HG03025 (cell line): Measurements from ENCODE around the gene SMTNL2.
"Not testable (repeated sequence)": the region's sequence is repeated elsewhere in the genome, so short reads cannot be mapped to it uniquely, and the experiment has no call there.

Experiments
- ATAC-seq: cut with Tn5 transposase; IDR thresholded peaks from one replicate; pipeline ENCODE4 v1.9.1; 2021; ENCODE audit warnings: mild to moderate bottlenecking, moderate library complexity; ENCODE audit not compliant: unreplicated experiment, low FRiP score

Gene SMTNL2

GRCh38 chr17:4582691-4583090 is 1.6 kb upstream of the SMTNL2 start:
- ATAC-seq, result no peak

- no peak for ATAC-seq
Measured at GRCh38 chr17:4583206-4583605, 1.1 kb upstream of the SMTNL2 start.

GRCh38 chr17:4583782-4584100 is 588 bp upstream of the SMTNL2 start:
- ATAC-seq, result no peak

DNA sequence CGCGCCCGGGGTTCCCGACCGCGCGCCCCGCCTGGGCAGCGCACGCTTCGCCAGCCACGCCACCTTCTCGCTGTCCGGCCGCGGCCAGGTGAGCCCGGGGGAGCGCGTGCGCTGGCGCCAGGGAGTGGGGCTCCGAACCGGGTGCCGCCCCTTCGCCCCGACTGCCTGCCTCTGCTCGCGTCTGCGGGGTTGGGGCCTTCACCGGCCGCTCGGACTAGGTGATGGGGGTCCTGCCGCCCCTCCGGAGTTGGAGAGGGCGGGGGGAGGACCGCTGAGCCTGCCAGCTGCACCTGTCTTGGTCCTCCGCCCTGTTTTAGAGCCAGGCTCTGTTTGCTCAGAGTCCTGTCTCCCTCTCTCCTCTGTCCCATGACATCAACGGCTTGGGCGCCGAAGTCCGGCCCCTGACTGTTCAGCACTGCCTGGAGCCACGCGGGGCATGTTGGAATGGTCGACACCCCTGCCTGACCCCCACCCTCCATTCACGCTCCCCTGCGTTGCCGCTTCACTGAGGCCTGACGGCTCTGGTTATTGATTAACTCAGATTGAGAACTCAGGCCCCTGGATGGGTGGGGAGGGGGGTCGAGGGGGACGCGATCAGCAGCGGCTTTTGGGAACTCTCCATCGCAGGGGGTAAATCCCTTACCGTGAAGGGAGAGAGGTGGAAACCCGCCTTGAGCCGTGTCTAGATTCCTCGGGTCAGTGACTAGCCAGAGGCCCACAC is 748 bp downstream of the SMTNL2 start:
- ATAC-seq, result no peak

DNA sequence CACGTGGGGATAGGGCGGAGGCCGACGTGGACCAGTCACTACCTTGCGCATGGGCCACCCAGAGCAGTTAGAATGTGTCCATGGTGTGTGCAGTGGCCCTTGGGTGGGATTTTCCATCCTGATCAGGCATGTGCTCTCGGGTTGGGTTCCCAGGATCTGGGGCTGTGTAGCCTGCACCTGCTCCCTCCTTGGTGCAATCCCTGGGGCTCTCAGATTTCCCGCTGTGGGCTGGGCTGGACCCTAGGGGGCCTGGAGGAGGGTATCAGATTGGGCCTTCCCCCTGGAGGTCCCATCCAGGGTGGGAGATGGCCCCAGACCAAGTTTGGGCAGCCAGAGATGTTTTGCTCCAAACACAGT is 1.3 kb downstream of the SMTNL2 start:
- no peak for ATAC-seq

DNA sequence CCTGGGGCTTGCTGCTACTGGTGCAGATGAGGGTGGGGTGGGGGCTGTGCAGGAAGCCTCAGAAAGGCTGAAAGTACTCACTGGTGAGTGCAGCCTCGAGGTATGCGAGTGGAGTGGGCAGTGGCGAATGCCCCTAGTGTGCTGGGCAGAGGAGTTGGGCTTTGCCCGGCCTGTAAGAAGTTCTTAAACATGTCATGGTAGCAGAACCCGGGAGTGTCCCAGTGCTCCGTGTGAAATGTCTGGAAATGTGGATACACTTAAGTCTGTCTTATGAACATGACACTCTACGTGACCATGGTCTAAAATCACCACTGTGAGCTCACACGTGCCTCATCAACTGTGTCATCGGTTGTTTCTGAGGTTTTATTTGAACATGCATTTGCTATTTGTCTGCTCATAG is 1.7 kb downstream of the SMTNL2 start:
- ATAC-seq, result no peak

- ATAC-seq, result no peak
Measured at GRCh38 chr17:4587195-4587594, 2.9 kb downstream of the SMTNL2 start.

DNA sequence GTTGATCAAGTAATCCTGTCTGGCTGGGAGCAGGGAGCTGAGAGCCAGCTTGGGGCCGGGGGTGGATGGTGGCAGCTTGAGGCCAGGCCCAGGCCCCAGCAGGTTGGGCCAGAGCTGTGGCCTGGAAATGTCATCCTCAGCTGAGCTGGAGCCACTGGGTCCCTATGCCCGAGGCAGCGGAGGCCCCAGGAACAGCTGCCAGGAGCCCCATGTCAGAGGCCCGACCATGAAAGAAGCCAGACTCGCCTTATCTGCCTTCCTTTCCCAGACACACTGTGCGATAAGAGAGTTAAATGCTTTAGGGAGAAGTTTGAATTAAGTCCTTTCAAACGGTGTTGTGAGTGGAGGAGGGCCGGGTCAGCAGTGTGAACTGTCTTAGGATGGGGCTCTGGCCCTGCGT is 3.5 kb downstream of the SMTNL2 start:
- ATAC-seq, result no peak

- ATAC-seq, result no peak
Measured at GRCh38 chr17:4588391-4588790, 4.1 kb downstream of the SMTNL2 start.

DNA sequence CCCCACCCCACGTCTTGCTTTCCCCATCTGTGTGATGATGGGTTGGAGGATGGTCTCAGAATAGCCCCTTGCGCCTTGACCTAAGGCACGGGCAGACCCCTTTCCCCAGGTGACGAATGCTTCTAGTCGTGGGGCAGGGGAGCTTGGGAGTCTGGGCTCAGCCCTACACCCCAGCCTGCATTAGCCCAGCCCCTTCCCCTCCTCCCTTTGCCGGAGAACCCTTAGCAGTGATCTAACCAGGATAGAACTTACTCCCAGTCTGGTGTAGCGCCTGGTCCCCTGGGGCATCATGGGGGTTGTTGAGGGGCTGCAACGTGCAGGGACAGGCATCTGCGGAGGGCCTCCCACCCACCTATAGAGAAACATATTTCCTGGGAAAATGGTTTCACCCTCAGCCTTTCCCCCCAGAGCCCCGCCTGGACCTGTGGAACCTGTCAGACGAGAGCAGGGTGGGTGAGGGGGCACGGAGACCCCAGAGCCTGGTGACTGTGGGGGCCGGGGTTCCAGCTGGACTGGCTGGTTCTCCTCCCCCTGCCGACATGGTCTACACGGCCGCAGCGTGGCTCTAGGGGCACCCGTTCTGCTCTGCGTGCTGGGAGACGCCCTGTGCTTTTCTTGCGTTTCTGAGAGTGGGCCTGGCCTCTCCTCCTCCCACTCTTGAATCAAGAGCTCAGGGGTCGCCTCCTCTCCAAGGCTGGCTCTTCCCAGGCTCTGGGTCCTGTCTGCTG is 4.7 kb downstream of the SMTNL2 start:
- no peak for ATAC-seq

DNA sequence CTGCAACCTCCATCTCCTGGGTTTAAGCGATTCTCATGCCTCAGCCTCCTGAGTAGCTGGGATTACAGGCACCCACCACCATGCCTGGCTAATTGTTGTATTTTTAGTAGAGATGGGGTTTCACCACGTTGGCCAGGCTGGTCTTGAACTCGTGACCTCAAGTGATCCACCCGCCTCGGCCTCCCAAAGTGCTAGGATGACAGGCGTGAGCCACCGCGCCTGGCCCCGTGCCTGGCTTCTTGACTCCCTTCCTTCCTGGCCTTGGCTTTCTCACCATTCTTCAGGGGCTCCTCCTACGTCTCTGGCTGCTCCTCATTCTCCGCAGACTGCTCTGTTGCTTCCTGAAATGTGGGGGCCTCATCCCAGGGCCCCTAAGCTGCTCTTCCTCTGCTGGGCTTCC is 5.7 kb downstream of the SMTNL2 start:
- ATAC-seq, result not testable (repeated sequence)

DNA sequence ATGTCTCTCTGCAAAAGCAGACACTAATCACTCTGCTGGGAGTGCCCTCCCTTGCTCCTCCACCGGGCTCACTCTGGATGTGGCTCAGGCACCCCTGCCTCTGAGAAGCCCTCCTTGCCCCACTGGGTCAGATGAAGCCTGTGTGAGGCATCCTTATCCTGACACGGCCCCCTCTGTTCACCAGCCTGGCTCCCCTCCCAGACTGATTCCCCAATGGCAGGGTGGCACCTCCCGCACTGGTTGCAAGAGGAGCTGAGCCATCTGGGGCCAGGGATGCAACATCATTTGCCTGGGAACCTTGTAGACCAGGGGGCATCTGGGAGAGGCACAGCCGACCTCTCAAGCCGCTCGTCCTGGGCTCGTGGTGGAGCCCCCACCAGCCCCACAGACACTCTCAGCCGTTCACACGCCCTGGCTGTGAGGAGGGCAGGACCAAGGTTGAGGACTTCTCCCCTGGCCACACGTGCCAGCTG is 6.7 kb downstream of the SMTNL2 start:
- no peak for ATAC-seq

GRCh38 chr17:4591529-4591928 is 7.2 kb downstream of the SMTNL2 start:
- ATAC-seq, result no peak

DNA sequence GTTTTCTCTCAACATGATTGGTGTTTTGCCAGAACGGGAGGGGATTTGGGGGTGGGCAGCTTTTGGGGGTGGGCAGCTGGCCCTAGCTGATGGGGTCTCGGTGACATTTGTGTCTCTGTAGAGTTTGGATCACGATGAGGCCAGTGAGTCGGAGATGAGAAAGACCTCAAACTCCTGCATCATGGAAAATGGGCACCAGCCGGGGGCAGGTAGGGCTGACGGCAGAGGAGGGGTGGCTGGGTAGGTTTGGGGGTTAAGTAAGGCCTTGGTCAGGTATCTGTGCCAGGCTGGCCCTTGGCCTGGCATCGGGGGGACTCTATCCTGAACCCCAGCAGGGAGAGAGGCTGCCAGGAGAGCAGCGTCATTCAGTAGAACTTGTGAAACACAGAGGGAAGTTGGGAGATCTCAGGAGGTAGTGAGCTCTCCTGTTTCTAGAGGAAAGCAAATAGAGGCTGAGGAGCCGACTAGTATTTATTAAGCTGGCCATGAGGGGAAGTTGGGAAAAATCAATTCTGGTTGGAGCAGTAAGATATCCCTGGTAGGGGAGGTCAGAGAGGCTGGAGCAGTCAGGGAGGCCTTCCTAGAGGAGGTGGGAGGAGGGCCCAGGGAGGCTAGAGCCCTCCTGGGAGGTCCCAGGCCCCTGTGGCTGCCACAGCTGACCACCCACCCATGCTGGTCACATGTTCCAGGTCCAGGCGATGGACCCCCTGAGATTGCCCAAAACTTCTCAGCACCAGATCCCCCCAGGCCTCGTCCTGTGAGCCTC is 8.1 kb downstream of the SMTNL2 start:
- ATAC-seq, result no peak

DNA sequence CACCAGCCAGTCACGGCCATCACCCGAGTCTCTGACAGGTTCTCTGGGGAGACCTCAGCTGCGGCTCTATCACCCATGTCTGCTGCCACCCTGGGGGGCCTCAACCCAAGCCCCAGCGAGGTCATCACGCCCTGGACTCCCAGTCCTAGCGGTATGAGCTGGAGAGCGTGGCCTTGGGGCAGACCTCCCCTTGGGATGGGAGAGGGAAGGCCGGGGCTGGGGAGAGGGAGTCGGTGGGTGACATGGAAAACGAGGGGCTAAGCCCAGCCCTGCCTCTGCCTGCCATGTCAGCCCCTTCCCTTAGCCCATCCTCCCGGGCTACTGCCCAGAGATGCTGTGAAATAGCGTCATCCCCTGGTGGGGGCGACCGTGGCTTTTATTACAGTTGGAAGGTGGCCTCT is 8.7 kb downstream of the SMTNL2 start:
- no peak for ATAC-seq

DNA sequence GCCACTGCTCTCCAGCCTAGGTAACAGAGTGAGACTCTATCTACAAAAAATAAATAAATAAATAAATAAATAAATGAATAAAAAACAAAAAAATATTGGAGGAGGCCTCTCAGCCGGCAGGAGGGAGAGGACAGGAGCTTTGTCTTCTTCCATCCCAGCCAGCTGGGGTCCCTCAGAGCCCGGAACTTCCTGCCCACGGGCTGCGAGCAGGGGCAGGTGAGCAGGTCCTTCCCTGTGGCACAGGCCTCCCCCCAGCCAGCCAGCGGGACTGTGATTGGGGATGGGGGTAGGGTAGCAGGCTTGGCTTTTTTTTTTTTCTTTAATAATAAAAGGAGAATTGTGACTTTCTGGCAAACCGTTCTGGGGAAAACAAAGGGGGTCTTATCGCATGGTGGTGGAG is 10.1 kb downstream of the SMTNL2 start:
- no peak for ATAC-seq

DNA sequence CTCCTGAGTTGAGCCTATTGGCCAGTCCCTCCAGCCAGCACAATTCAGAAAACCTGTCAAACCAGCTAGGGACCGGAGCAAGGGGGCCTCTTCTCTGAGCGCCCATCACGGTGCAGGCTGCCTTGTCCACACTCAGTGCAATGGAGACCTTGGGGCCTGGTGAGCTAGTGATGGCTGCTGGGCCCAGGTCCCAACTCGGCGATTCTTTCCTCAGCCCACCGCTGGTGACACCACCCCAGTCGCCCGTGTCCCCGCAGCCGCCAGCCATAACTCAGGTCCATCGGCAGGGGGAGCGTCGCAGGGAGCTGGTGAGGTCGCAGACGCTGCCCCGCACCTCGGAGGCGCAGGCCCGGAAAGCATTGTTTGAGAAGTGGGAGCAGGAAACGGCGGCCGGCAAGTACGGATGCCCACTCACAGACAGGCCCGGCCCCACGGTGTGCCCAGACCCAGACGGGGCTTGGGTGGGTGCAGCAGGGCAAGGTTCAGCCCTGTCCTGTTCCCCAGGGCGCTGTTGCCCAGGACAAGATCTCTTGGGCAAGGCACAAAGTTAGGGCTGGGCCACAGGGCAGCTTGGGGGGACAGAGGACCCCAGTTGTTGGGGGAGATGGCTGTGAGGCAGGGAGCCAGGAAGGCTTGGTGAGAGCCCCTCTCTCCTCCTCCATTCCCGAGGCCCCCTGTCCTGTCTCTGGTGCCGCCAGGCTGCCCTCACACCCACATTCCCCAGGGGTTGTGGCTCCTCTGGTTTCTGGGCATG is 10.8 kb downstream of the SMTNL2 start:
- ATAC-seq, result no peak

DNA sequence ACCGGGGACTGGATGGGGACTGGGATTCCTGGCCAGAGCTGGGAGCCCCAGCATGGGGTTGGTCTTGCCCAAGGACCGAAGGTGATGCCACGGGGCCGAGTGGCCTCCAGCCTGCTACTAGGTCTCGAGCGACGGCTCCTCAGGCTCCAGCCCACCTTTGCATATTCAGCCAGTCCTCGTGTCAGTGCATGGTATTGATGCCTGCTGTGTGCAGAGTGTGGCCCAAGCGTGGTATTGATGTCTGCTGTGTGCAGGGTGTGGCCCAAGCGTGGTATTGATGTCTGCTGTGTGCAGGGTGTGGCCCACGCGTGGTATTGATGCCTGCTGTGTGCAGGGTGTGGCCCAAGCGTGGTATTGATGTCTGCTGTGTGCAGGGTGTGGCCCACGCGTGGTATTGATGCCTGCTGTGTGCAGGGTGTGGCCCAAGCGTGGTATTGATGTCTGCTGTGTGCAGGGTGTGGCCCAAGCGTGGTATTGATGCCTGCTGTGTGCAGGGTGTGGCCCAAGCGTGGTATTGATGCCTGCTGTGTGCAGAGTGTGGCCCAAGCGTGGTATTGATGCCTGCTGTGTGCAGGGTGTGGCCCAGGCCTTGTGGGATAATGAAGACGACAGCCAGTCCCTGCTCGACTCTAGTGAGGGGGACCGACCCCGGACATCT is 11.5 kb downstream of the SMTNL2 start:
- ATAC-seq, result not testable (repeated sequence)

DNA sequence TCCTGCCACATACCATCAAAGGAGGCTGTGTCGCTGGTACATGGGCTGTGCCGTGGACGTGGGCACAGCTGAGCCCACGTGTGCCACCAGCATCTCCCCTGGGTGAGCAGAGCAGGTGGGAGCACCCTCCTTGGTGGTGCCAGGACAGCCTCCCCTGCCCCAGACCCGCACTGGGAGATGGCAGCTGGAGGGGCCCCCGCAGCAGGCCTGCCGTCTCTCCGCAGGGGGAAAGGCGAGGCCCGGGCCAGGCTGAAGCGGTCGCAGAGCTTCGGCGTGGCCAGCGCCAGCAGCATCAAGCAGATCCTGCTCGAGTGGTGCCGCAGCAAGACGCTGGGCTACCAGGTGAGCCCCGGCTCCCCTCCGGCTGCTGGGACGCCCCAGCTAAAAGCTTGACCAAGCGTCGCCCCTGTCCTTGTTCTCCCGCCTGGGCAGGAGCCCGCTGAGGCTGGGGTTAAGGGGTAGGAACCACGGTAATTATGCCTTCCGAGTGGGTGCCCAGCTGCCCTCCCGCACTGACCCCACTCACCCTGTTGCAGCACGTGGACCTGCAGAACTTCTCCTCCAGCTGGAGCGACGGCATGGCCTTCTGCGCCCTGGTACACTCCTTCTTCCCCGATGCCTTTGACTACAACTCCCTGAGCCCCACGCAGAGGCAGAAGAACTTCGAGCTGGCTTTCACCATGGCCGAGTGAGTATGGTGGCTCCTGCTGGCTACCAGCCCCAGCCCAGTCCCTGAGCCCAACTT is 12.5 kb downstream of the SMTNL2 start:
- ATAC-seq, result no peak

DNA sequence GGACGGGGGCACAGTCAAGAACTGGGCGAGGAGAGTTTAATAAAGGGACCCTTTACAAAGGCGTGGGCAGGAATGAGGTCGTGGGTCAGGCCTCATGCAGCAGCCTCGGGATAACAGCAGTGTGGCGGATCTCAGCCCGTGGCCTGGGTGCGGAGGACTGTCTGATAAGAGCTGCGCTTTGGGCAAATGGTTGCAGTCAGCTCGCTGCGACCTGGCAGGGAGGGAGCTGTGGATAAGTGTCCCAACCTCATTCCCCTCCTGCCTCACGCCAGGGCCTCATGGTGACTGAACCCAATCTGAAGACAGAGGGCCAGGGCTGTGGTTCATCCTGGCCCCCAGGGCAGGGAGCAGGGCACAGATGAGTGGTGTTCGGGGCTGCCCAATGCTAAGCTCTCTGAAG is 13.6 kb downstream of the SMTNL2 start:
- ATAC-seq, result no peak
